HepG2 (cell line): ENCODE data around the gene PEPD. TPM values are rescaled to one million over a fixed set of nuclear protein-coding genes. Genes with fewer than 3 reads are reported as not detected.

Experiments used
- ATM ChIP-seq: fragments of 450-650 bp; IDR thresholded peaks from 2 replicates; pipeline ENCODE4 v1.7.1; 2017; ENCODE audit warnings: mild to moderate bottlenecking, borderline replicate concordance
- BRD4 ChIP-seq: sonication (generic); formaldehyde crosslinking; IDR thresholded peaks from 2 replicates; pipeline ENCODE4 v1.4.0; 2020; ENCODE audit warnings: missing genetic modification reagents
- CBX5 ChIP-seq: sonication (generic); formaldehyde crosslinking; IDR thresholded peaks from 2 replicates; pipeline ENCODE4 v1.4.0; 2020; ENCODE audit warnings: missing genetic modification reagents, borderline replicate concordance
- CENPT ChIP-seq: sonication (generic); formaldehyde crosslinking; IDR thresholded peaks from 2 replicates; pipeline ENCODE4 v1.8.0; 2022; ENCODE audit warnings: low read depth, mild to moderate bottlenecking, moderate library complexity, missing genetic modification reagents
- FOXA3 ChIP-seq: IDR thresholded peaks from 2 replicates; pipeline ENCODE4 v1.6.1; 2016; ENCODE audit warnings: missing genetic modification reagents, missing compliant biosample characterization
- GATAD2A ChIP-seq: IDR thresholded peaks from 2 replicates; pipeline ENCODE4 v1.6.1; 2016
- HDAC2 ChIP-seq: sonication (generic); formaldehyde crosslinking; IDR thresholded peaks from 2 replicates; pipeline ENCODE4 v1.4.0; 2020; ENCODE audit warnings: missing genetic modification reagents
- IRF2 ChIP-seq: IDR thresholded peaks from 2 replicates; pipeline ENCODE4 v1.6.1; 2018; ENCODE audit warnings: missing genetic modification reagents, missing compliant biosample characterization
- MZF1 ChIP-seq: sonication (generic); formaldehyde crosslinking; IDR thresholded peaks from 2 replicates; pipeline ENCODE4 v1.8.1; 2023; ENCODE audit warnings: mild to moderate bottlenecking, missing genetic modification reagents, borderline replicate concordance
- NR2C2 ChIP-seq: sonication (generic); formaldehyde crosslinking; IDR thresholded peaks from 2 replicates; pipeline ENCODE4 v1.4.0; 2020; ENCODE audit warnings: missing genetic modification reagents, mild to moderate bottlenecking, moderate library complexity, borderline replicate concordance
- PPARG ChIP-seq: conservative IDR thresholded peaks from 2 replicates; pipeline ENCODE4 v1.6.1; 2016; ENCODE audit warnings: missing biosample characterization, missing genetic modification reagents
- RXRB ChIP-seq: IDR thresholded peaks from 2 replicates; pipeline ENCODE4 v1.6.1; 2016; ENCODE audit warnings: borderline replicate concordance, missing genetic modification reagents, missing compliant biosample characterization
- ZFX ChIP-seq: sonication (generic); formaldehyde crosslinking; IDR thresholded peaks from 2 replicates; pipeline ENCODE4 v1.4.0; 2020; ENCODE audit warnings: mild to moderate bottlenecking, low read depth, missing genetic modification reagents, moderate library complexity
- ZMYM3 ChIP-seq: sonication (generic); formaldehyde crosslinking; IDR thresholded peaks from 2 replicates; pipeline ENCODE4 v1.5.1; 2020; ENCODE audit warnings: mild to moderate bottlenecking, missing genetic modification reagents
- ZNF224 ChIP-seq: sonication (generic); formaldehyde crosslinking; IDR thresholded peaks from 2 replicates; pipeline ENCODE4 v1.5.0; 2020; ENCODE audit warnings: mild to moderate bottlenecking, missing genetic modification reagents
- ZNF607 ChIP-seq: sonication (generic); formaldehyde crosslinking; IDR thresholded peaks from 2 replicates; pipeline ENCODE4 v1.5.1; 2020; ENCODE audit warnings: missing genetic modification reagents, mild to moderate bottlenecking, borderline replicate concordance
- ZNF891 ChIP-seq: sonication (generic); formaldehyde crosslinking; IDR thresholded peaks from 2 replicates; pipeline ENCODE4 v1.5.0; 2020; ENCODE audit warnings: mild to moderate bottlenecking, missing genetic modification reagents
- polyA plus RNA-seq, 8 experiments: library from polyadenylated mRNA; depleted of rRNA in 3 of 8; stranded (reverse) in 7 of 8; unstranded in 1 of 8; fragments of >200 nt; fragmentation: Illumina TruSeq in 4 of 8; extraction: Trizol in 4 of 8; gene quantifications; 2 replicates each; pipeline versions ENCODE4 v1.2.1 to v1.2.3, GENCODE V29; 2011 to 2016; ENCODE audit warnings: low read depth in 4 of 8, missing spikeins in 1 of 8, mixed read lengths in 1 of 8; ENCODE audit not compliant: insufficient read depth in 1 of 8
- total RNA-seq, 5 experiments: library from RNA; depleted of rRNA; stranded (reverse); fragments of >200 nt; fragmentation: Illumina TruSeq; extraction: Trizol; gene quantifications; 2 replicates each; pipeline ENCODE4 v1.2.3, GENCODE V29; 2016; ENCODE audit warnings: low read depth in 1 of 5
- TF ChIP-seq, protein P1 (sequence below): sonication (generic); formaldehyde crosslinking; IDR thresholded peaks from 2 replicates; pipeline ENCODE4 v1.4.0; 2020; ENCODE audit warnings: missing genetic modification reagents
- TF ChIP-seq, protein P2 (sequence below): sonication (generic); formaldehyde crosslinking; IDR thresholded peaks from 2 replicates; pipeline ENCODE4 v1.4.0; 2020; ENCODE audit warnings: missing genetic modification reagents
- TF ChIP-seq, protein P3 (sequence below): sonication (generic); formaldehyde crosslinking; conservative IDR thresholded peaks from 2 replicates; pipeline ENCODE4 v1.4.0; 2020; ENCODE audit warnings: mild to moderate bottlenecking, missing genetic modification reagents, moderate library complexity
- TF ChIP-seq, protein P4 (sequence below): sonication (generic); formaldehyde crosslinking; conservative IDR thresholded peaks from 2 replicates; pipeline ENCODE4 v1.4.0; 2020; ENCODE audit warnings: missing genetic modification reagents

Gene PEPD
- total and polyA plus RNA-seq, 2 of the 13 experiments (the other 11 are each of a cell fraction or from before 2014, with no cell fraction given) = 60.7 to 75.1 TPM

DNA sequence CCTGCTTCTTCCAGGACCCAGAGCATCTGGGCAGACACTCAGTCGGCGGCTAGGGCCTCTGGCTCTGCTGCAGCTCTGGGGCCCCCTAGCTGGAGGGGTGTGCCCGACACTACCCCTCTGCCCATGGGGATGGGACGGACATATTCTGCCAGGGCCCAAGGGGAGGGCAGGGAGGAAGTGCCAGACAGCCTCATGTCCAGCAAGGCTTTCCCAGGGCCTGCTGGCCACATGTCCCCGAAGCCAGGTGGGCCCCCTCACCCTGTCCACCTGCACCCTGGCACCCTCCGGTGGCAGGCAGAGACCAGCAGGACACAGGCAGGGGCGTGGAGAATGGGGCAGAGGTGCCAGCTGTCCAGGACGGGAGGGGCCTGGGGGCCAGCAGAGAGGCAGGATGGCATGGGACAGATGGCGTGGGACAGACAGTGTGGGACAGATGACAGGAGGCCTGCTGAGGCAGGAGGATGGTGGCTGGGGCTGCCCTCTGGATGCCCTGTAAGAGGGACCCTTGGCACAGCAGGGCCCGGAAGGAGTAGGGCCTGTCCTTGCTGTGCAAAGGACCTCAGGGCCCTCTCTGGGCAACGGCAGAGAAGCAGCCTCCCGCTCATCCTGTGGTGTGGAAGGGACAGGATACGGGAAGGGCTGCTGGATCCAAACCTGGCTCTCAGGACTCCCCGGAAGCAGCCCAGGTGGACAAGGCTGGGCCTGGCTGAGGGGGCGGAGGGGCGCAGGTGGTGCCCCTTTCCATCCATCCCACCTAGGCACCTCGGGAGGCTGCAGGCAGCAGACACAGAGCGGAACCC is 119.0 kb downstream of the PEPD start (continued):
- TF ChIP-seq, protein P1, sequence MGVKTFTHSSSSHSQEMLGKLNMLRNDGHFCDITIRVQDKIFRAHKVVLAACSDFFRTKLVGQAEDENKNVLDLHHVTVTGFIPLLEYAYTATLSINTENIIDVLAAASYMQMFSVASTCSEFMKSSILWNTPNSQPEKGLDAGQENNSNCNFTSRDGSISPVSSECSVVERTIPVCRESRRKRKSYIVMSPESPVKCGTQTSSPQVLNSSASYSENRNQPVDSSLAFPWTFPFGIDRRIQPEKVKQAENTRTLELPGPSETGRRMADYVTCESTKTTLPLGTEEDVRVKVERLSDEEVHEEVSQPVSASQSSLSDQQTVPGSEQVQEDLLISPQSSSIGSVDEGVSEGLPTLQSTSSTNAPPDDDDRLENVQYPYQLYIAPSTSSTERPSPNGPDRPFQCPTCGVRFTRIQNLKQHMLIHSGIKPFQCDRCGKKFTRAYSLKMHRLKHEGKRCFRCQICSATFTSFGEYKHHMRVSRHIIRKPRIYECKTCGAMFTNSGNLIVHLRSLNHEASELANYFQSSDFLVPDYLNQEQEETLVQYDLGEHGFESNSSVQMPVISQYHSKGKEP (CRISPR knock-in tag) = no peak
- TF ChIP-seq CENPT (CRISPR knock-in tag) (no peak), MZF1 (CRISPR knock-in tag) (no peak), HDAC2 (CRISPR knock-in tag) (no peak), ZNF607 (no peak), BRD4 (CRISPR knock-in tag) (peak; percentile 84), IRF2 (CRISPR knock-in tag) (no peak), GATAD2A (CRISPR knock-in tag) (no peak), ZFX (CRISPR knock-in tag) (peak; percentile 47; the same call in 1 of the 2 replicates), PPARG (CRISPR knock-in tag) (no peak), ZNF891 (CRISPR knock-in tag) (no peak), NR2C2 (CRISPR knock-in tag) (no peak), CBX5 (CRISPR knock-in tag) (no peak), ZMYM3 (CRISPR knock-in tag) (no peak), ZNF224 (CRISPR knock-in tag) (no peak), FOXA3 (CRISPR knock-in tag) (no peak), ATM (no peak), RXRB (no peak)
- TF ChIP-seq, protein P2, sequence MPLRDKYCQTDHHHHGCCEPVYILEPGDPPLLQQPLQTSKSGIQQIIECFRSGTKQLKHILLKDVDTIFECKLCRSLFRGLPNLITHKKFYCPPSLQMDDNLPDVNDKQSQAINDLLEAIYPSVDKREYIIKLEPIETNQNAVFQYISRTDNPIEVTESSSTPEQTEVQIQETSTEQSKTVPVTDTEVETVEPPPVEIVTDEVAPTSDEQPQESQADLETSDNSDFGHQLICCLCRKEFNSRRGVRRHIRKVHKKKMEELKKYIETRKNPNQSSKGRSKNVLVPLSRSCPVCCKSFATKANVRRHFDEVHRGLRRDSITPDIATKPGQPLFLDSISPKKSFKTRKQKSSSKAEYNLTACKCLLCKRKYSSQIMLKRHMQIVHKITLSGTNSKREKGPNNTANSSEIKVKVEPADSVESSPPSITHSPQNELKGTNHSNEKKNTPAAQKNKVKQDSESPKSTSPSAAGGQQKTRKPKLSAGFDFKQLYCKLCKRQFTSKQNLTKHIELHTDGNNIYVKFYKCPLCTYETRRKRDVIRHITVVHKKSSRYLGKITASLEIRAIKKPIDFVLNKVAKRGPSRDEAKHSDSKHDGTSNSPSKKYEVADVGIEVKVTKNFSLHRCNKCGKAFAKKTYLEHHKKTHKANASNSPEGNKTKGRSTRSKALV (CRISPR knock-in tag) = no peak
- TF ChIP-seq, protein P3, sequence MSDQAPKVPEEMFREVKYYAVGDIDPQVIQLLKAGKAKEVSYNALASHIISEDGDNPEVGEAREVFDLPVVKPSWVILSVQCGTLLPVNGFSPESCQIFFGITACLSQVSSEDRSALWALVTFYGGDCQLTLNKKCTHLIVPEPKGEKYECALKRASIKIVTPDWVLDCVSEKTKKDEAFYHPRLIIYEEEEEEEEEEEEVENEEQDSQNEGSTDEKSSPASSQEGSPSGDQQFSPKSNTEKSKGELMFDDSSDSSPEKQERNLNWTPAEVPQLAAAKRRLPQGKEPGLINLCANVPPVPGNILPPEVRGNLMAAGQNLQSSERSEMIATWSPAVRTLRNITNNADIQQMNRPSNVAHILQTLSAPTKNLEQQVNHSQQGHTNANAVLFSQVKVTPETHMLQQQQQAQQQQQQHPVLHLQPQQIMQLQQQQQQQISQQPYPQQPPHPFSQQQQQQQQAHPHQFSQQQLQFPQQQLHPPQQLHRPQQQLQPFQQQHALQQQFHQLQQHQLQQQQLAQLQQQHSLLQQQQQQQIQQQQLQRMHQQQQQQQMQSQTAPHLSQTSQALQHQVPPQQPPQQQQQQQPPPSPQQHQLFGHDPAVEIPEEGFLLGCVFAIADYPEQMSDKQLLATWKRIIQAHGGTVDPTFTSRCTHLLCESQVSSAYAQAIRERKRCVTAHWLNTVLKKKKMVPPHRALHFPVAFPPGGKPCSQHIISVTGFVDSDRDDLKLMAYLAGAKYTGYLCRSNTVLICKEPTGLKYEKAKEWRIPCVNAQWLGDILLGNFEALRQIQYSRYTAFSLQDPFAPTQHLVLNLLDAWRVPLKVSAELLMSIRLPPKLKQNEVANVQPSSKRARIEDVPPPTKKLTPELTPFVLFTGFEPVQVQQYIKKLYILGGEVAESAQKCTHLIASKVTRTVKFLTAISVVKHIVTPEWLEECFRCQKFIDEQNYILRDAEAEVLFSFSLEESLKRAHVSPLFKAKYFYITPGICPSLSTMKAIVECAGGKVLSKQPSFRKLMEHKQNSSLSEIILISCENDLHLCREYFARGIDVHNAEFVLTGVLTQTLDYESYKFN (CRISPR knock-in tag) = no peak
- TF ChIP-seq, protein P4, sequence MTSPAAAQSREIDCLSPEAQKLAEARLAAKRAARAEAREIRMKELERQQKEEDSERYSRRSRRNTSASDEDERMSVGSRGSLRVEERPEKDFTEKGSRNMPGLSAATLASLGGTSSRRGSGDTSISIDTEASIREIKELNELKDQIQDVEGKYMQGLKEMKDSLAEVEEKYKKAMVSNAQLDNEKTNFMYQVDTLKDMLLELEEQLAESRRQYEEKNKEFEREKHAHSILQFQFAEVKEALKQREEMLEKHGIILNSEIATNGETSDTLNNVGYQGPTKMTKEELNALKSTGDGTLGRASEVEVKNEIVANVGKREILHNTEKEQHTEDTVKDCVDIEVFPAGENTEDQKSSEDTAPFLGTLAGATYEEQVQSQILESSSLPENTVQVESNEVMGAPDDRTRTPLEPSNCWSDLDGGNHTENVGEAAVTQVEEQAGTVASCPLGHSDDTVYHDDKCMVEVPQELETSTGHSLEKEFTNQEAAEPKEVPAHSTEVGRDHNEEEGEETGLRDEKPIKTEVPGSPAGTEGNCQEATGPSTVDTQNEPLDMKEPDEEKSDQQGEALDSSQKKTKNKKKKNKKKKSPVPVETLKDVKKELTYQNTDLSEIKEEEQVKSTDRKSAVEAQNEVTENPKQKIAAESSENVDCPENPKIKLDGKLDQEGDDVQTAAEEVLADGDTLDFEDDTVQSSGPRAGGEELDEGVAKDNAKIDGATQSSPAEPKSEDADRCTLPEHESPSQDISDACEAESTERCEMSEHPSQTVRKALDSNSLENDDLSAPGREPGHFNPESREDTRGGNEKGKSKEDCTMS (CRISPR knock-in tag) = no peak
